ENCODE results near the gene TAF7.

GRCh38 chr5:141351591-141351990, 31.0 kb upstream of the TAF7 start:
- TF ChIP-seq, protein P1, sequence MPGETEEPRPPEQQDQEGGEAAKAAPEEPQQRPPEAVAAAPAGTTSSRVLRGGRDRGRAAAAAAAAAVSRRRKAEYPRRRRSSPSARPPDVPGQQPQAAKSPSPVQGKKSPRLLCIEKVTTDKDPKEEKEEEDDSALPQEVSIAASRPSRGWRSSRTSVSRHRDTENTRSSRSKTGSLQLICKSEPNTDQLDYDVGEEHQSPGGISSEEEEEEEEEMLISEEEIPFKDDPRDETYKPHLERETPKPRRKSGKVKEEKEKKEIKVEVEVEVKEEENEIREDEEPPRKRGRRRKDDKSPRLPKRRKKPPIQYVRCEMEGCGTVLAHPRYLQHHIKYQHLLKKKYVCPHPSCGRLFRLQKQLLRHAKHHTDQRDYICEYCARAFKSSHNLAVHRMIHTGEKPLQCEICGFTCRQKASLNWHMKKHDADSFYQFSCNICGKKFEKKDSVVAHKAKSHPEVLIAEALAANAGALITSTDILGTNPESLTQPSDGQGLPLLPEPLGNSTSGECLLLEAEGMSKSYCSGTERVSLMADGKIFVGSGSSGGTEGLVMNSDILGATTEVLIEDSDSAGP (CRISPR knock-in tag; IDR thresholded peaks at IDR 0.05): no peak
- no peak for TF ChIP-seq REST (IDR thresholded peaks at IDR 0.05; ENCODE audit: borderline replicate concordance)
- no peak for TF ChIP-seq REST (CRISPR knock-in tag; IDR thresholded peaks at IDR 0.05; ENCODE audit: low read depth)
- no peak for TF ChIP-seq SAP30 (IDR thresholded peaks at IDR 0.05; ENCODE audit: borderline replicate concordance, insufficient read depth, low read depth, low read length, poor library complexity, severe bottlenecking)
- TF ChIP-seq ZNF174 (CRISPR knock-in tag; IDR thresholded peaks at IDR 0.05): no peak
- no peak for TF ChIP-seq ZNF507 (tag; conservative IDR thresholded peaks at IDR 0.05)
